ENCODE measurements around the gene IFITM5. TPM values are rescaled to one million over a fixed set of nuclear protein-coding genes. Genes with fewer than 3 reads are reported as not detected.
A peak's percentile ranks its signal among the peaks of the same experiment; 100 is the strongest.
"Not testable (repeated sequence)": the region's sequence is repeated elsewhere in the genome, so short reads cannot be mapped to it uniquely, and the experiment has no call there.

IFITM5 gene
- total and polyA plus RNA-seq, 7 donors = not detected

DNA sequence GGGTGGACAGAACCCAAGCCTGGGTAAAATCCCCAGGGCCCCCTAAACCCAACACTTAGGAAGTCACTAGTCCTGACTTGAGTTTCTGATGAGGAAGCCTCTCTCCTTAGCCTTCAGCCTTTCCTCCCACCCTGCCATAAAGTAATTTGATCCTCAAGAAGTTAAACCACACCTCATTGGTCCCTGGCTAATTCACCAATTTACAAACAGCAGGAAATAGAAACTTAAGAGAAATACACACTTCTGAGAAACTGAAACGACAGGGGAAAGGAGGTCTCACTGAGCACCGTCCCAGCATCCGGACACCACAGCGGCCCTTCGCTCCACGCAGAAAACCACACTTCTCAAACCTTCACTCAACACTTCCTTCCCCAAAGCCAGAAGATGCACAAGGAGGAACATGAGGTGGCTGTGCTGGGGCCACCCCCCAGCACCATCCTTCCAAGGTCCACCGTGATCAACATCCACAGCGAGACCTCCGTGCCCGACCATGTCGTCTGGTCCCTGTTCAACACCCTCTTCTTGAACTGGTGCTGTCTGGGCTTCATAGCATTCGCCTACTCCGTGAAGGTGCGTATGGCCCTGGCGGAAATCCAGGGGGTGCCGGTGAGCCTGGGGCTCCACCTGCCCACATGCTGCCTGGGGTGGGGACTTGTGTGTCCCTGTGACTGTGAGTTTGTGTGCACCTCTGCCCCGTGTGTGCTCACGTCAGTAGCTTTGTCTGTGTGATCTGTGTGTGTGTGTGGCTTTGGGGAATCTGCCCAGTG is 14.6 kb upstream of the IFITM5 start, which contains the start of gene IFITM1:
IFITM1 (plus strand) TSS at position 254 of the 767 bp plus-strand sequence; CDS start at position 385, 131 bp downstream.
- Histone ChIP-seq H3K27me3 (peaks cover 5 to 19% (median 11%) of the 10 kb centered on the region in 3 donors), H3K9me3 (no peaks in the 10 kb centered on the region), H3K27ac (peak within 1 kb of the TSS; percentile 65 to 82 (median 74)), H3K4me3 (peak within 1 kb of the TSS; percentile 19 to 52 (median 45)), H3K36me3 (no peaks in the 10 kb centered on the region), H3K4me1 (peaks cover 0 to 47% (median 31%) of the 10 kb centered on the region in 4 donors)
- DNase-seq = no peak
- no peak for TF ChIP-seq EP300 (IDR thresholded peaks at IDR 0.05)
- no peak for TF ChIP-seq CTCF (IDR thresholded peaks at IDR 0.05)
- peak; percentile 64 to 90 (median 76) for TF ChIP-seq POLR2AphosphoS5 (IDR thresholded peaks at IDR 0.05)
- peak; percentile 46 to 56 for TF ChIP-seq POLR2A (IDR thresholded peaks at IDR 0.05)
- WGBS, 2 donors = 3 to 5% methylated on average over 18 of the region's 18 CpGs
- intact Hi-C loops (cut with DNase I) = no loop called here

- peaks cover 0 to 47% (median 32%) of the 10 kb centered on the region in 4 donors for H3K4me1 ChIP-seq
Observed at GRCh38 chr11:313304-313786, 14.0 kb upstream of the IFITM5 start.

GRCh38 chr11:312092-312816 is 12.9 kb upstream of the IFITM5 start:
- Histone ChIP-seq H3K4me3 (peak overlapping the region in 3 of 4 donors; percentile 36 to 40 (median 40)), H3K9me3 (no peaks in the 10 kb centered on the region), H3K27me3 (peaks cover 5 to 19% (median 11%) of the 10 kb centered on the region in 3 donors), H3K4me1 (peaks cover 0 to 48% (median 28%) of the 10 kb centered on the region in 4 donors), H3K27ac (peak overlapping the region; percentile 65 to 82 (median 74)), H3K36me3 (no peaks in the 10 kb centered on the region)
- intact Hi-C loops (cut with DNase I) = no loop called here
- DNase-seq = no peak
- TF ChIP-seq POLR2A (IDR thresholded peaks at IDR 0.05) (no peak), EP300 (IDR thresholded peaks at IDR 0.05) (no peak), CTCF (IDR thresholded peaks at IDR 0.05) (no peak), POLR2AphosphoS5 (IDR thresholded peaks at IDR 0.05) (peak in 2 of 4 donors; percentile 2 to 9)
- 51 to 70% methylated on average over 14 of the region's 14 CpGs for WGBS, 2 donors

More at GRCh38 chr11:313304-313786, 14.0 kb upstream of the IFITM5 start:
- no peak for DNase-seq
- intact Hi-C loops (cut with DNase I) = no loop called here
- WGBS, 2 donors = 37 to 47% methylated on average over 8 of the region's 8 CpGs
- Histone ChIP-seq H3K36me3 (no peaks in the 10 kb centered on the region), H3K9me3 (no peaks in the 10 kb centered on the region), H3K27ac (peak overlapping the region; percentile 65 to 82 (median 74)), H3K4me3 (peak overlapping the region in 2 of 4 donors; percentile 48 to 52), H3K27me3 (peaks cover 5 to 19% (median 11%) of the 10 kb centered on the region in 3 donors)
- TF ChIP-seq POLR2AphosphoS5 (IDR thresholded peaks at IDR 0.05) (no peak), CTCF (IDR thresholded peaks at IDR 0.05) (no peak), EP300 (IDR thresholded peaks at IDR 0.05) (no peak), POLR2A (IDR thresholded peaks at IDR 0.05) (no peak)

GRCh38 chr11:311013-311748 is 11.9 kb upstream of the IFITM5 start:
- peak overlapping the region; percentile 33 to 40 (median 38) for H3K4me3 ChIP-seq
- 0% methylated on average over 10 of the region's 71 CpGs for WGBS, 2 donors
- DNase-seq; H3K9me3 ChIP-seq; intact Hi-C loops (cut with DNase I); H3K36me3 ChIP-seq: not testable (repeated sequence)
- peak overlapping the region; percentile 65 to 82 (median 74) for H3K27ac ChIP-seq
- peaks cover 0 to 13% (median 10%) of the 10 kb centered on the region in 3 donors for H3K27me3 ChIP-seq
- peaks cover 0 to 50% (median 29%) of the 10 kb centered on the region in 4 donors for H3K4me1 ChIP-seq

Data from sigmoid colon (tissue), 7 donors.